GM21825 (cell line): Measurements from ENCODE around the gene QRICH2.
A peak's percentile ranks its signal among the peaks of the same experiment; 100 is the strongest.
"Not testable (repeated sequence)": the region's sequence is repeated elsewhere in the genome, so short reads cannot be mapped to it uniquely, and the experiment has no call there.

ENCODE experiments used
- ATAC-seq: cut with Tn5 transposase; IDR thresholded peaks from one replicate; pipeline ENCODE4 v1.9.1; 2021; ENCODE audit warnings: mild to moderate bottlenecking, moderate library complexity; ENCODE audit not compliant: unreplicated experiment

Gene QRICH2

GRCh38 chr17:76267051-76267576, 41.0 kb downstream of the QRICH2 start:
- ATAC-seq = no peak

GRCh38 chr17:76266244-76266938, 41.7 kb downstream of the QRICH2 start:
- ATAC-seq = no peak

GRCh38 chr17:76265624-76266243, 42.3 kb downstream of the QRICH2 start:
- ATAC-seq = no peak

GRCh38 chr17:76264755-76265623, 43.1 kb downstream of the QRICH2 start, which contains the start of gene UBALD2:
Gene UBALD2 (plus strand): TSS chr17:76265348. CDS start chr17:76265506, 158 bp downstream.
- peak; percentile 64 for ATAC-seq

- ATAC-seq = no peak
Measured at GRCh38 chr17:76264425-76264754, 43.7 kb downstream of the QRICH2 start.

- no peak for ATAC-seq
Measured at GRCh38 chr17:76263896-76264295, 44.2 kb downstream of the QRICH2 start.

GRCh38 chr17:76262732-76263344, 45.2 kb downstream of the QRICH2 start:
- no peak for ATAC-seq

- no peak for ATAC-seq
Measured at GRCh38 chr17:76261421-76262215, 46.5 kb downstream of the QRICH2 start.

GRCh38 chr17:76260669-76261068, 47.4 kb downstream of the QRICH2 start:
- ATAC-seq = no peak

- ATAC-seq = no peak
Measured at GRCh38 chr17:76260220-76260619, 47.9 kb downstream of the QRICH2 start.

- not testable (repeated sequence) for ATAC-seq
Measured at GRCh38 chr17:76256430-76257050, 51.5 kb downstream of the QRICH2 start.

GRCh38 chr17:76255801-76256429, 52.2 kb downstream of the QRICH2 start:
- no peak for ATAC-seq

- no peak for ATAC-seq
Measured at GRCh38 chr17:76254275-76254674, 53.8 kb downstream of the QRICH2 start.

GRCh38 chr17:76253841-76254240, 54.2 kb downstream of the QRICH2 start:
- no peak for ATAC-seq

GRCh38 chr17:76252967-76253766, 54.9 kb downstream of the QRICH2 start:
- not testable (repeated sequence) for ATAC-seq

GRCh38 chr17:76252040-76252954, 55.8 kb downstream of the QRICH2 start:
- ATAC-seq = peak; percentile 66

- no peak for ATAC-seq
Measured at GRCh38 chr17:76251478-76252039, 56.5 kb downstream of the QRICH2 start.
